ENCODE data around the gene CHD2.

DNA sequence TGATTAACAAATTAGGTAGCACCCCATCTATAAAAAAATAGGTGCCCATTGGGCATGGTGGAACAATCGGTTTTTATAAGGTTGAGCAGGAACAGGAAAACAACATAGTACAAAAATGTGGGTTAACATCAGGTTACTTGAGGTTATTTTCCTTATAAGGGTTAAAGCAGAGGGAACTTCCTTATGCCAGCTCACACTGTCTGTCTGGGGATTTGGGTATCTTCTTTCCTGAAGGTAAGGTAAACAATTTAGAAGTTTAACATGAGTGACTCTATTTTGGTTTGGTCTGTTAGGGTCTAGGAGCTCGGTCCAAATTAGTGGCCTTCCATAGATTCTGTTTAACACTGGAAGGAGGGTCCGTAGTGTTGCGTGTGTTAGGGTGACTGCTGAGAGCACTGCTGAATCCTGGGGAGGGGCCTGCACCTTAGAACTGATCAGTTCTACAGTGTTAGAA is 14.7 kb downstream of the CHD2 start:
- TF ChIP-seq, protein P1, sequence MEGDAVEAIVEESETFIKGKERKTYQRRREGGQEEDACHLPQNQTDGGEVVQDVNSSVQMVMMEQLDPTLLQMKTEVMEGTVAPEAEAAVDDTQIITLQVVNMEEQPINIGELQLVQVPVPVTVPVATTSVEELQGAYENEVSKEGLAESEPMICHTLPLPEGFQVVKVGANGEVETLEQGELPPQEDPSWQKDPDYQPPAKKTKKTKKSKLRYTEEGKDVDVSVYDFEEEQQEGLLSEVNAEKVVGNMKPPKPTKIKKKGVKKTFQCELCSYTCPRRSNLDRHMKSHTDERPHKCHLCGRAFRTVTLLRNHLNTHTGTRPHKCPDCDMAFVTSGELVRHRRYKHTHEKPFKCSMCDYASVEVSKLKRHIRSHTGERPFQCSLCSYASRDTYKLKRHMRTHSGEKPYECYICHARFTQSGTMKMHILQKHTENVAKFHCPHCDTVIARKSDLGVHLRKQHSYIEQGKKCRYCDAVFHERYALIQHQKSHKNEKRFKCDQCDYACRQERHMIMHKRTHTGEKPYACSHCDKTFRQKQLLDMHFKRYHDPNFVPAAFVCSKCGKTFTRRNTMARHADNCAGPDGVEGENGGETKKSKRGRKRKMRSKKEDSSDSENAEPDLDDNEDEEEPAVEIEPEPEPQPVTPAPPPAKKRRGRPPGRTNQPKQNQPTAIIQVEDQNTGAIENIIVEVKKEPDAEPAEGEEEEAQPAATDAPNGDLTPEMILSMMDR (IDR thresholded peaks at IDR 0.05): no peak
- TF ChIP-seq POLR2A (IDR thresholded peaks at IDR 0.05): no peak
